Stimulated activated CD8-positive, alpha-beta memory T cell treated with anti-CD3 and anti-CD28 coated beads, Interleukin-12 subunit alpha, Interleukin-12 subunit beta, amount 100 ng/mL, for 1 hour (primary cell): ENCODE measurements around the gene TRAF1.

ENCODE experiments used
- DNase-seq: peaks from one replicate; pipeline ENCODE4 v3.0.0-alpha.2; 2020; ENCODE audit warnings: low read depth

The TRAF1 gene

DNA sequence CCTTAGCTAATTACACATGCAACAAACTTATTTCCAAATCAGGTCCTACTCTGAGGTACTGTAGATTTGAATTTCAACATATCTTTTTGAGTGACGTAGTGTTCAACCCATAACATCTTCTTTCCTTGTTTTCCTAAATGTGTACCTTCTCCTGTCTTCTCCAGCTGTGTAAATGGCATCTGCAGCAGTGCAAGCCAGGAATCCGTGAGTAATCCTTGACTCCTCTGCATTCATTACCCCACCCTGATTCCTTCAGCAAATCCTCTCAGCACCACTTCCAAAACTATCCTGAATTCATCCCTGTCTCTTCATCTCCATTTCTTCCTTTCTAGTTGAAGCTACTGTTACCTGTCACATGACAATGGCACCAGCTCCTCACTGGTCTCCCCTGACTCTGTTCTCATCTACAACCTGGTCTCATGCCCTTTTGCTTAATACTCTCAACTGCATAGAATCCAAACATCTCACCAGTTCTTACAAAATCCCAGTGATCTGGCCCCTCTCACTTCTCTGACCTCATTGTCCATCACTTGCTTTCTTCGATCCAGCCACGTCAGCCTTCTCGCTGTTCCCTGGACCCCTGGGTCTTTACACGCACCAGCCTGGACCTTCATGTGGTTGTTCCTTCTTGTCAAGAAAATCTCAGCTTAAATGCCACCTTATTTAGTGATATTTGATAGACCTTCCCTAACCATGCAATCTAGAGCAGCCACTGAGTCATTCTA, 14.6 kb upstream of the TRAF1 start:
- DNase-seq: no peak

DNA sequence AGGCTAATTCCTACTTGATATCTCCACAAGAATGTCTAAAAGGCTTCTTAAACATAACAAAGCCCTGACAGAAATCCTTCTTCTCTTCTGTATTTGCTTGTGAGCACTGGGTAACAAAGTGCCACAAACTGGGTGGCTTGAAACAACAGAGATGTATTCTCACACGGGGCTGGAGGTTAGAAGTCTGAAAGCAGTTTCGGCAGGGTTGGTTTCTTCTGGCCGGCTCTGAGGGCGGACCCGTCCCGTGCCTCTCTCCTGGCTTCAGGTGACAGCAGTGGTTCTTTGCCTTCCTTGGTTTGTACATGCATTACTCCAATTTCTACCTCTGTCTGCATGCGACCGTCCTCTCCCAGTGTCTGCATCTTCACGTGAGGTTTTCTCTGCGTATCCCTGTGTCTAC, 14.0 kb upstream of the TRAF1 start:
- DNase-seq: no peak

- no peak for DNase-seq
Measured at GRCh38 chr9:120938851-120939250, 12.3 kb upstream of the TRAF1 start.

- DNase-seq: no peak
Measured at GRCh38 chr9:120937596-120937995, 11.0 kb upstream of the TRAF1 start.

GRCh38 chr9:120937127-120937526, 10.5 kb upstream of the TRAF1 start:
- DNase-seq: no peak

DNA sequence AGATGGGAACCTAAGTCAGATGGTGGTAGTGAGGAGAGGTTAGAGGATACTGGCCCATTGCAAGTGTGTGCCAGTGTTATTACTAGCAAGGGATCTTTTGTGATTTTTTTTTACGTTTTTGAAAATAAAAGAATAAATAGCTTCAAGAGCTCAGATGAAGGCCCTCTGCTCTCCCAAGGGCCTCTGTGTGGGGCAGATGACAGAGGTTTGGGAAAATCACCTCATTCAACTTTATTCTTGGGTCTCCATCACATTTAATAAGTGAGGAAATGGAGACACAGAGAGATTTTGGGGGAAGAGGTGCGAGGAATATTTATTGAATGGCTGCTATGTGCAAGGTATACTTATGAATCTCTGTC, 10.1 kb upstream of the TRAF1 start:
- DNase-seq: no peak

DNA sequence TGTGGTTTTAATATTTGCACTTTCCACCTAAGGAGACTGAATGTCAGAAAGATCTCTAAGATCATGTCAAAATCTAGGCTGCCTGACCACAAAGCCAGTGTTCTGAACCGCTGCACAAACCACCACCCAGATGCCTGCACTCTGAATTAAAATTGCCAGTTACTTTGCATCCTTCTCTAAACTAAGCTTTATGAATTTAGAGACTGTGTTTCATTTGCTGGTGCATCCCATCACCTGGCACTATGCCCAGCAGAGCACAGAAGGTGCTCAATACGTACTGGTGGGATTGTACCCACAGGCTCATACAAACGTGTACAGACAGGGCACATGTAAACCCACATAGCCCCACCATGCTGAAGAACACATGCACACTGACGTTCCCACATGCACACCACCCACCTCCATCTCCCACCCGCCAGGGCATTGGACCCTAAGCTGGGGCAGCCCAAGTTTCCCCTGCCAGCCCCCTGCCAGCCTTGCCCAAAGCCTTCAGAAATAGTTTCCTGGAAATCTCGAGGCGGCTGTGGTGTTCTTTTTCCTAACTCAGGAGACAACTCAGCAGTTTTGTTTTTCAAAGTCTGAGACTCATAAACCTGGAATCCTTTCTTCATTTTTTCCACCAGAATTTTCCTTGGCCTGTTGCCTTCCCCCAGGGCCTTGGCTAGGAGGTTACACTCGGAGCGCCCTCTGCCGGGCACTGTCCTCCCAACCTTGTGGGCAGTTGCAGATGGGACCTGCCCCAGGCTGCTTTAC, 9.6 kb upstream of the TRAF1 start:
- peak; percentile 80 for DNase-seq

GRCh38 chr9:120935383-120935857, 8.8 kb upstream of the TRAF1 start:
- no peak for DNase-seq

GRCh38 chr9:120934281-120934680, 7.7 kb upstream of the TRAF1 start:
- no peak for DNase-seq

- no peak for DNase-seq
Measured at GRCh38 chr9:120933310-120934055, 6.9 kb upstream of the TRAF1 start.

GRCh38 chr9:120932086-120932823, 5.7 kb upstream of the TRAF1 start:
- no peak for DNase-seq

GRCh38 chr9:120931231-120932085, 4.9 kb upstream of the TRAF1 start:
- no peak for DNase-seq

- no peak for DNase-seq
Measured at GRCh38 chr9:120929229-120929791, 2.7 kb upstream of the TRAF1 start.

DNA sequence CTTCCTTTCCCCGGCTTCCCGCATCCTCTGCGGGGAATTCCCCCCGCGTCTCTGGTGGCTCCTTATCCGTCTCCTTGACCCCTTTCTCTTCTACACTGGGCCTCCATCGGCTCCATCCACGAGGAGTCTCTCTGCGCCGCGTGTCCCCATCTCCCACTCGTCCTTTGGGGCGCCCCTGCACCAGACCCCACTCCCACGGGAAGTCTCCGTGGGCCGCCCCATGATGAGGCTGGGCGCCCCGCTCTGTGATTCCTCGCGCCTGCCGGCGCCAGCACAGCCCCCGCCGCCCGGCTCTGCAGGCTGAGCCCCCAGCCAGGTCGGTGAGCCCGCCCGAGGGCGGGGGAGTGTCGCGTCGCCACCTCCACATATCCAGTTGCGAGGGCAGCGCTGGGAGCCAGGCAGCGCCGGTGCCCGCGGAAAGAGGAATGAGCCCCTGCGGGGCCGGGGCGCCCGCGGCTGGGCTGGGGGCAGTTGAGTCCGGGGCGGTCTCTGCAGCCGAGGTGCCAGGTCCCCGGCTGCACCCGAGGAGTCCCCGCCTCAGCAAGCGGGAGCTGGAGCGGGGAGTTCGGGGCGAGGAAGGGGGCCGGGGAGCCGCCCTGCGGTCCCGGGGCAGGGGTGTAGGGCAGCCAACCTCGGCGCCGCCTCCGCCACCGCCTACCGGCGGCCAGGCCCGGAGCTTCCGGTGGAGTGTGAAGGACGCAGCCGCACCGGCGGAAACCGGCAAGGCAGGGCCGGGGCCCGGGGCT, 2.1 kb upstream of the TRAF1 start:
- no peak for DNase-seq

- no peak for DNase-seq
Measured at GRCh38 chr9:120928015-120928482, 1.5 kb upstream of the TRAF1 start.

DNA sequence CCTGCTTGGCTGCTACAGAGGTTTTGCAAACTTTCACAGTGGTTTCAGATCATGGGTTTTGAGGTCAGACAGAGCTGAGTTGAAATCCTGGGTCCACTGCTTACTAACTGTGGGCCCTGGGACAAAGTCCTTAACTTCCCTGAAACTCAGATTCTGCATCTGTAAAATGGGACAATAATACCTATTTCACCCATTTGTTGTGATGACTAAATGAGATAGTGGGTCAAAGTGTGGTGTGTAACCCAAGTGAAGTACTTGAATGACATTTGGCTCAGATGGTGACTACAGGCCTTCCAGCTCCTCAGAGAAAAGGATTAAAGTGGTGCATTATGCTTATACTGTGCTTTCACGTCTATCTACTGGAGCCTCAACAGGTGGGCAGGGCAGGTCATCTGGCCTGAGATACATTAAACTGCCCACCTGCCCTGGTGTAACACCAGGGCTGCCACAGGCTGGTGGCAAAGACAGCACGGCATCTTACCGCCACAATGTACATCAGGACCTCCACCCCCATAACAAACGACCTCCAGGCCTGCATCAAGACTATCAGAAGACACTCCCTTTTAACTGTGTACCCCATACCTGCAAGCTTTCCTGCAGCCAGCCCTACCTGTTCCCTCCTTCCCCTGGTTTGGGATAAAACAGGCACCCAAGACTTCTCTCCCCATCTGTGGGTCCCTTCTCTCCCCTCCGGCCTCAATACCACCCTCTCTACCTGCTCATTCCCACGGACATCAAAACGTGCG, 846 bp upstream of the TRAF1 start:
- no peak for DNase-seq

- peak; percentile 78 for DNase-seq
Measured at GRCh38 chr9:120925535-120926396, 830 bp downstream of the TRAF1 start.
